ACHN (cell line): ENCODE measurements around the gene PLD4.
"Not testable (repeated sequence)": the region's sequence is repeated elsewhere in the genome, so short reads cannot be mapped to it uniquely, and the experiment has no call there.

Source experiments
- DNase-seq: peaks from one replicate; pipeline ENCODE4 v3.0.0-alpha.2; 2015
- in situ Hi-C: cut with HindIII; loops from 2 replicates; pipeline ENCODE4 v1.10.0; 2017; ENCODE audit warnings: low sequenced_read_pairs, low pct_ligation_motif_present, low pct_unique_long_range_greater_than_20kb

Gene PLD4

GRCh38 chr14:104935026-104935650, 10.5 kb downstream of the PLD4 start:
- in situ Hi-C loops, result no loop called here

DNA sequence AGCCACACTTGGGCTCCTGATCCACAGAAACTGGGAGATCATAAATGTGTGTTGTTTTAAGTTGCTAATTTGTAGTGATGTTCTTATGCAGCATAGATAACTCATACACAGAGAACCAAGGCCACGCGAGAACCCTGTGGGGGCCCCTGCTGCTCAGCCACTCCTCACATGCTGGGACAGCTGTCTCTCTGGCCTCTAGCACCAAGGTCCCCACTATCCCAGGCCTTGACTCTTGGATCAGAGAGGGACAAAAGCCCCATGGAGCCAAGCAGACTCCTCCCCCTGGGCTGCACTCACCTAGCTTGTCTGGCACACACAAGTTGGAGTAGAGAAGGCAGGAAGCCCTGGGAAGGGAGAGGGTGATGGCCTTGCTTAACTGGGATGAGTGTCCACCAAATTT, 11.3 kb downstream of the PLD4 start:
- DNase-seq, result no peak
- in situ Hi-C loops, result no loop called here

More at GRCh38 chr14:104935026-104935650, 10.5 kb downstream of the PLD4 start:
- DNase-seq, result no peak

DNA sequence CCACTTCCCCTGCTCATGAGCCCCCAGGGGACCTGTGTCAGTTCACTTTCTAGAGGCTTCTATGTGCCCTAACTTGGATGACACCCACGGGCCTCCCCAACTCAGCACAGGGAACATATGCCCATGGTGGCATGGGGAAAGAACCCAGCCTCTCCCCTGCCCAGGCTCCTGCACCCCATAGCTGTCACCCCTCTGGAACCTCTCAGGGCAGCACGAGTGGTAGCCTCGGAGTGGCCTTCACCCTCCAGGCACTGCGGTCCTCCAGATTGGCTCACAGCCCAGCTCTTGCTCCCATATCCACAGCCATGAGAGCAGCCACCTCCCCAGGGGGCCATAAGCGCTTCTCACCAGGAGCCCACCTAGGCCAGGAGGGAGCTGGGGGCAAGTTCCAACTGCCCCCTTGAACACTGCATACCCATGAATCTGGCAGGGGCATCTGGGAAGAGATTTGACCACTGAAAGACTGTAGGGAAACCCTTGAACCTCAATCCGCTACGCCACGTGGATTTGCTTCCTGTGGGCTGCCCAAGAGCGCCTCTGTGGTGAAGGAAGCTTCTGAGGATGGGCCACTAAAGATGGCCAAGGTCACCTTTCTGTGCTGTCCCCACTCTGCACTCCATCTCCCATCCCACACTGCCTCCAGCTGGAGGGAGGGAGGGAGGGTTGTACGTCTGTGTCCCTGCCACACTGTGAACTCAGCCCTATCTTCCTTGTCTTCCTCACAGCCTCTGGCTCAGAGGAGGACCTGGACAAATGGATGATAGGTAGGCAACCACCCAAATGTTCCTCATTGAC, 11.9 kb downstream of the PLD4 start:
- no peak for DNase-seq

DNA sequence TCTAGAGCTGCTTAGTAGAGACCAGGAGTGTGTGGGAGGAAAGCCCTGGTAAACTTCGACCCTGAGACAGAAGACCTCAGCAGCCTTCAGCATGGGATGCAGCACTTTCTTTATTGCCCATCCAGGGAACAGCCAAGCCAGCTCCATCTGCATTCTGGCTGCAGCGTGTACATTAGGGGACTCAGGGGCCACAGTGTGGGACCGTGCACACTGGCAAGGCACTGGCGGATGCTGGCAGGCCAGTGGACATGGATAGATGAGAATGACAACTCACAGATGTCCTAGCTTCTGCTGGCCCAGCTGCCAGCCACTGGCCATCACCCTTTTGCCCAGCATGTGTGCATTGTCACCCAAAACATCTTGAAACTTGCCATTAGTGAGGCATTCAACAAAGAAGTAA, 12.5 kb downstream of the PLD4 start:
- in situ Hi-C loops, result no loop called here
- DNase-seq, result no peak

More for the DNA sequence above, 11.9 kb downstream of the PLD4 start:
- in situ Hi-C loops, result no loop called here

GRCh38 chr14:104937694-104938365, 13.2 kb downstream of the PLD4 start:
- DNase-seq, result no peak
- in situ Hi-C loops, result no loop called here

DNA sequence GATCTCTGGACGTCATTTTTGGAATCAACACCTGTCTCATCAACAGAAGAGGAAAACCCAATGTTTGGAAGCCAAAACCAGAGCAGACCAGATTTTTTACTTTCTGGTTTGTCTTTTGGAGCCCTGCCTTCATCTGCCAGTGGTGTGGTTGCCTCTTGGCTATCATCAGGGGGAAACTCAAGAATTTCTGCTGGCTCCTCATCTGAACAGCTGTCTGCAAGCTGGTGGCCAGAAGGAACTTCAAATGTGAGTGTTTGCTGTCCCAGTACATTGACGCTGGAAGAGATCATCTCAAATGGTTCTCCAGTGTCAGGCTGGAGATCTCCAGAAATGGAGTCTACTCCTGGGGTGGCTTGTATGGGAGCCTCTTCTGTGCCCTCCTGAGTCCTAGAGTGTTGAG, 13.8 kb downstream of the PLD4 start:
- in situ Hi-C loops, result no loop called here
- DNase-seq, result no peak

DNA sequence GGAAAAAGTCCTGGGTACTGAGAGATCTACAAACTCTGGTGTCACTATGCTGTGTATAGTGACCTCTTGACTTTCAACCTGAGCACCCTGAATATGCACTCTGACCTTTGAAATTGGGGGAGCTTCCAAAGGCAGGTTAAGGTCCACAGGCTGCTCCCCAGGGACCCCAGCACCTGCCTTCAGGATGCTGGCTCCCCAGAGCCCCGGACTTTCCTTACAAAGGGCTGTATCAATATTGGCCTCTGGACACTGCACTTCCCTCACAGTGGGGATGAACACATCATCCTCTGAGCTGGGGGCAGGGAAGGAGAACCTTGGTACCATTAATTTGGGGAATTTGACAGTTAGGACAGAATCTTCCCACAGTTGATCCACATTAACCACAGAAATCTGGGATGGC, 14.3 kb downstream of the PLD4 start:
- in situ Hi-C loops, result no loop called here
- DNase-seq, result no peak

DNA sequence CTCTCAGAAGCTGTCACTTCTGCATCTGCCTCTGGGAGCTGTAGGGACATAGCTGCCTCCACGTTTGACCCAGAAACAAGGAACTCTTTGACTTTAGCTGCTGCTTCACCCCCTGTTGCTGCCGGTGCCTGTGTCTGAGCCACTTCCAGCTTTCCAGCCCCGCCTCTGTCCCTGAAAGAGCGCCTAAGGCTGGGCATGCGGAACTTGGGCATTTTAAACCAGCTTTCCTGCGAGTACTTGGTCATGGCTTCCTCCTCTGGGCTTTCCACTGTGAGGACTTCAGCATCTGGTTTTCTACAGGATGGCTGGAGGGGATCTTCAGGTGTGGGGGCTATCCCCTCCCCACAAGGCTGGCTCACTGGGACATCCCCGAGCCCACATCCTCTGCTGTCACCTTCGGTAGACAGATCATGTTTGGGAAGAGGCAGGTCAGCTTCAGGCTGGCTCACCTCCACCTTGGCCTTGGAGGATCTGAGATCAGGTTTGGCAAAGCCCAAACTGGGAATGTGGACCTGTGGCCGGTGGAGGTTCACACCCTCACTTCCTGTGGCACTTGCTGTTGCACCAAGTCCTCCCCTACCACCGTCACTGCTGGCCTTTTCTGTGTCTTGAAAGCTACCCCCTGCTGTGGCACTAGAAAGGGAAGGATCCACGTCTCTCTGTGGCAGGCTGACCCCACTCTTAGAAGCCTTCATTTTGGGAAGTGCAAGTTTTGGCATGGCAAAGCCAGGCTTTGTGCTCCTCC, 15.2 kb downstream of the PLD4 start:
- DNase-seq, result no peak
- in situ Hi-C loops, result no loop called here

DNA sequence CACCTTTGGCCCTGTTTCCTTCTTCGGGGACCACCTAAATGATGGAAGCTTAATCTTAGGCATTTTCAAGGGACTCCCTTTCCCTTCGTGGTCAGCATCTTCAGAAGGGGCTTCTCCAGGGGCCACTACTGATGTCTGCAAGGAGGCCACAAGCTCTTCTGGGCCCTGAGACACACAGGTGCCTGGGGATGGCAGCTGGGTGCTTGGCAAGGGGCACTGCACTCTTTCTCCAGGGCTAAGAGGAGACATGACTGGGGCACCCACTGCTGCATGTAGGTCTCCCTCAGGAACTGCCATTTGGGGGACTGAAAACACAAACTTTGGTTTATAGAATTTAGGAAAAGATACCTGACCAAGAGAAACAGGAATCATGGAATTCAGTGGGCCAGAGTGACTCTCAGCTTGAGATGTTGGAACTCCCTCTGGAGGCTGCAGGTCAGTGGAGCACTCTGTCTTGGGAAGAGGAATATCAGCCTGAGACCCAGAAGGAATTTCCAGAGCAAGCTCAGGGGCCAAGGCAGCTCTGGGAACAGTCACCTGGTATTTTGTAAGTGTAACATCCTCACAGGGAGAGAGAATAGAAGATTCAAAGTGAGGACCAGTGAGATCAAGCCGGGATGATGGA, 16.0 kb downstream of the PLD4 start:
- DNase-seq, result no peak
- in situ Hi-C loops, result no loop called here

- DNase-seq, result no peak
- in situ Hi-C loops, result no loop called here
These were observed 17.1 kb downstream of the PLD4 start for GRCh38 chr14:104941508-104942365.

DNA sequence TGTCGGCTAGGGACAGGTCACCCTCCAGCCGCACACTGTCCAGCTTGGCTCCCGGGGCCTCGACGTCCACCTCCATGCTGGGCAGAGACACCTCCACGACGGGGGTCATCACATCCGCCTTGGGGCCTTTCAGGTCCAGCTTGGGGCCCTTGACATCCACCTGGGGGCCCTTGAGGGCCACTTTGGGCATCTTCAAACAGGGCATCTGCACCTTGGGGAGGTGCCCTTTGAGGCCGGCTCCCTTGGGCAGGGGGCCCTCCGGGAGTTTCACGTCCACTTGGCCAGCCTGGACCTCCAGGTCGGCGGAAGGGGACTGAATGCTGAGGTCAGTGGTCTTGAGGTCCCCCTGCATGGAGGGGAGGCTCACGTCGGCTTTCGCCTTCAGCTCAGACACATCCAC, 17.9 kb downstream of the PLD4 start:
- no peak for DNase-seq
- in situ Hi-C loops, result no loop called here

DNA sequence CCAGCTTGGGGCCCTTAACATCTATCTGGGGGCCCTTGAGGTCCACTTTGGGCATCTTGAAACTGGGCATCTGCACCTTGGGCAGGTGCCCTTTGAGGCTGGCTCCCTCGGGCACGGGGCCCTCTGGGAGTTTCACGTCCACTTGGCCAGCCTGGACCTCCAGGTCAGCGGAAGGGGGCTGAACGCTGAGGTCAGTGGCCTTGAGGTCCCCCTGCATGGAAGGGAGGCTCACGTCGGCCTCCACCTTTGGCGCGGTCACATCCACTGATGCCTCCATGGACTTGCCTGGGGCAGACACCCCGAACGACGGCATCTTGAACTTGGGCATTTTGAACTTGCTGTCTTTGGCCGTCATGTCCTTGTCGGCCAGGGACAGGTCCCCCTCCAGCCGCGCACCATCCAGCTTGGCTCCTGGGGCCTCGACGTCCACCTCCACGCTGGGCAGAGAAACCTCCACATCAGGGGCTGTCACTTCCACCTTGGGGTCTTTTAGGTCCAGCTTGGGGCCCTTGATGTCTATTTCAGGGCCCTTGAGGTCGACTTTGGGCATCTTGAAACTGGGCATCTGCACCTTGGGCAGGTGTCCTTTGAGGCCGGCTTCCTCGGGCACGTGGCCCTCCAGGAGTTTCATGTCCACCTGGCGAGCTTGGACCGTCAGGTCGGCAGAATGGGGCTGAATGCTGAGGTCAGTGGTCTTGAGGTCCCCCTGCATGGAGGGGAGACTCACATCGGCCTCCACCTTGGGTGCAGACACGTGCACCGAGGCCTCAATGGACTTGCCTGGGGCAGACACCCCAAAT, 18.7 kb downstream of the PLD4 start:
- in situ Hi-C loops, DNase-seq: not testable (repeated sequence)

GRCh38 chr14:104944016-104944308, 19.3 kb downstream of the PLD4 start:
- DNase-seq, in situ Hi-C loops: not testable (repeated sequence)

DNA sequence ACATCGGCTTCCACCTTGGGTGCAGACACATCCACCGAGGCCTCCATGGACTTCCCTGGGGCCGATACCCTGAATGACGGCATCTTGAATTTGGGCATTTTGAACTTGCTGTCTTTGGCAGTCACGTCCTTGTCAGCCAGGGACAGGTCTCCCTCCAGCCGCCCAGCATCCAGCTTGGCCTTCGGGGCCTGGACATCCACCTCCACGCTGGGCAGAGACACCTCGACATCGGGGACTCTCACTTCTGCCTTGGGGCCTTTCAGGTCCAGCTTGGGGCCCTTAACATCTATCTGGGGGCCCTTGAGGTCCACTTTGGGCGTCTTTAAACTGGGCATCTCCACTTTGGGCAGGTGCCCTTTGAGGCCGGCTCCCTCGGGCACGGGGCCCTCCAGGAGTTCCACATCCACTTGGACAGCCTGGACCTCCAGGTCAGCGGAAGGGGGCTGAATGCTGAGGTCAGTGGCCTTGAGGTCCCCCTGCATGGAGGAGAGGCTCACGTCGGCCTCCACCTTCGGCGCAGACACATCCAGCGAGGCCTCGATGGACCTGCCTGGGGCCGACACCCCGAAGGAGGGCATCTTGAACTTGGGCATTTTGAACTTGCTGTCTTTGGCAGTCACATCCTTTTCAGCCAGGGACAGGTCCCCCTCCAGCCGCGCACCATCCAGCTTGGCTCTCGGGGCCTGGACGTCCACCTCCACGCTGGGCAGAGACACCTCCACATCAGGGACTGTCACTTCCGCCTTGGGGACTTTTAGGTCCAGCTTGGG, 19.9 kb downstream of the PLD4 start:
- in situ Hi-C loops, DNase-seq: not testable (repeated sequence)

DNA sequence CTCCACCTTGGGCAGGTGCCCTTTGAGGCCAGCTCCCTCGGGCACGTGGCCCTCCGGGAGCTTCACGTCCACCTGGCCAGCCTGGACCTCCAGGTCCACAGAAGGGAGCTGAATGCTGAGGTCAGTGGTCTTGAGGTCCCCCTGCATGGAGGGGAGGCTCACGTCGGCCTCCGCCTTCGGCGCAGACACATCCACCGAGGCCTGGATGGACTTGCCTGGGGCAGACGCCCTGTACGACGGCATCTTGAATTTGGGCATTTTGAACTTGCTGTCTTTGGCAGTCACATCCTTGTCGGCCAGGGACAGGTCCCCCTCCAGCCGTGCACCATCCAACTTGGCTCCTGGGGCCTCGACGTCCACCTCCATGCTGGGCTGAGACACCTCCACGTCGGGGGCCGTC, 20.6 kb downstream of the PLD4 start:
- DNase-seq, in situ Hi-C loops: not testable (repeated sequence)
